ENCODE results near the gene FAM240B.

FAM240B gene

DNA sequence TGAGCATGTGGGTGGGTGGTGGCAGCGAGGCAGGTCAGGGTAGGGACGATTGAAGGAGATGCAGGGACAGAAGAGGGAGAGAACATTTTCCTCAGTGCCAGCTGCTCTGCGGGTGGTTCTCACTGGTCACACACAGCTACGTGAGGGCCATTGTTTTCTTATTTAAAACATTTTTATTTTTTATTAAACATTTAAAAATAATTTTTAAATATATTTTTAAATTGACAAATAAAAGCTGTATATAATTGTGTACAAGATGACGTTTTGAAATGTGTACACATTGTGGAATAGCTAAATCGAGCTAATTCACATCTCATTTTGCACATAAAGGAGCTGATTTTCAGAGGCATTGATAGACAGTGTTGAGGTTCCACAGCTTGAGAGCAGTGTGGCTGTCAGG lies 14.0 kb downstream of the FAM240B start:
- in situ Hi-C loops (cut with MboI; ENCODE audit: low sequenced_read_pairs) = no loop called here

GRCh38 chr9:38700695-38701094 lies 19.2 kb downstream of the FAM240B start:
- in situ Hi-C loops (cut with MboI; ENCODE audit: low sequenced_read_pairs) = no loop called here

DNA sequence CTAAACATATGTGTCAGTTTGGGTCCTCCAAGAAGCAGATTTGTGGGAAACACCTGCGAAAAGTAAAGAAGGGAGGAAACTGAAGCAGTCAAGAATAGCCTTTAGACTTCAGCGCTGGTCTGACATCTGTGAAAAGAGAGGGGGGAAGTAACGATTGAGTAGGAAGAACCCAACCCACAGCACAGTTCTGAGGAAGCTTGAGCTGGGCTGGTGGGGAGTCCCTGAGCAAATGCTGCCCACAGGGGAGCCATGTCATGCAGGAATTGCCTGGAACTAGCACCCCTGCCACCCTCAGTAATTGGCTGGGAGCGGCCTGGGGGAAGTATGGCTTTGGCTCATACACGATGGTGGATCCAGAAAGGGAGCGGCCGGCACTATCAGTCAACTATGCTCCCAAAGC lies 20.6 kb downstream of the FAM240B start:
- in situ Hi-C loops (cut with MboI; ENCODE audit: low sequenced_read_pairs) = no loop called here

DNA sequence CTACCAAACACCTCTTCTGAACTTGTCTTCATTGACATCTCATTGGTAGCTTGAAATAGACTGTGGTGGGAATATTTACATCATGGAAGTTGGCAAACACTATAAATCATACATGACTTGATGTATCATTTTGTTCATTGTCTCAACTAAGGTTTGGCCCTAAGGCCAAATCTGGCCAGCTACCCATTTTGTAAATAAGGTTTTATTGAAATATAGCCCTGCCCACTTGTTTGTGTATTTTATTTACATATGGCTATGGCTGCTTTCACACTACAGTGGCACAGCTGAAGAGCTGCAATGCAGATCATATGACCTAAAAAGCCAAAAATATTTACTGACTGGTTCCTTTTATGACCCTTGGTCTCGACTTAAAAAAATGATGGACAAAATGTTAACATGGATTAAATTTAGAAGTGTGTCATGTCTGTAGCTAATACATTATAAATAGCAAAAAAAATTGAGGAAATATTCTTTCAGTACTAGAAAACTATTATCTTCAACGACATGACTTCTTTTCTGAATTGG lies 22.1 kb downstream of the FAM240B start:
- in situ Hi-C loops (cut with MboI; ENCODE audit: low sequenced_read_pairs) = no loop called here

GRCh38 chr9:38696999-38697398 lies 22.9 kb downstream of the FAM240B start:
- in situ Hi-C loops (cut with MboI; ENCODE audit: low sequenced_read_pairs) = no loop called here

- in situ Hi-C loops (cut with MboI; ENCODE audit: low sequenced_read_pairs) = no loop called here
These were observed 25.3 kb downstream of the FAM240B start for GRCh38 chr9:38694676-38695075.

GRCh38 chr9:38692707-38693106 lies 27.2 kb downstream of the FAM240B start:
- in situ Hi-C loops (cut with MboI; ENCODE audit: low sequenced_read_pairs) = no loop called here

DNA sequence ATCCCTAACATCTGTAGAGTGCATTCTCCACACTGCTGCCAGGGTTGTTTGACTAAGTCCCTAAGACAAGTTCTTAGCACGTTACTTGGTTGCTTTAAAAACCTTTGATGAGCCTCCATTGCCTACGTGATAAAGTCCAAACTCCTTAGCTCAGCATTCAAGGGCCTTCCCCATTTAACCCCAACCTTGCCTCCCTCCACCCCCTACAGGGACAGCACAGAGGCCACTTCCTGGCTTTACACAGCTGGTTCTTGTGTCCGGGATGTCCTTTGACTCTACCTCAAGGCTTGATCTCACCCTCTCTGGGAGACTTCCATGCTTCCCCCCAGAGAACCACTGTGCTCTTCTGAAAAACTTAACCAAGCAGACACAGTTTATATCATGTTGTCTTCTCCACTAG lies 29.4 kb downstream of the FAM240B start:
- in situ Hi-C loops (cut with MboI; ENCODE audit: low sequenced_read_pairs) = no loop called here

DNA sequence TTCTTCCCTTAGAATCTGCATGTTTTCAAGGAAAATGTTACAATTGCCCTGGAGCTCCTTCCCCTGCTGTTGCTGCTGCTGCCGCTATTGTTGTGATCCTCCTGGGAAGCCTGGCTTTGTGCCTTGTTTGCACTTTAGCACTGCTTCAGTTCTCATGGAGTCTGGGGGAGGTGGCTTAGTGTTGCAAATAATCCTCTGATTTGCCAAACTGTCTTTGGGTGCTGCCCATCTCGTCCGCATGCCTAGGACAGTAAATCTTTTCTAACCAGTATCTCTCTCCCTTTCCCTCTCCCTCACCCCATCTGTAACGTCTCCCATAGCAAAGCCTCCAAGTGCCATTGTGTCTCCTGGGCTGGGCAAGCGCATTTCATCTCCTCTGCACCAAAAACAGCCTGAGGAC lies 30.3 kb downstream of the FAM240B start:
- in situ Hi-C loops (cut with MboI; ENCODE audit: low sequenced_read_pairs) = no loop called here

DNA sequence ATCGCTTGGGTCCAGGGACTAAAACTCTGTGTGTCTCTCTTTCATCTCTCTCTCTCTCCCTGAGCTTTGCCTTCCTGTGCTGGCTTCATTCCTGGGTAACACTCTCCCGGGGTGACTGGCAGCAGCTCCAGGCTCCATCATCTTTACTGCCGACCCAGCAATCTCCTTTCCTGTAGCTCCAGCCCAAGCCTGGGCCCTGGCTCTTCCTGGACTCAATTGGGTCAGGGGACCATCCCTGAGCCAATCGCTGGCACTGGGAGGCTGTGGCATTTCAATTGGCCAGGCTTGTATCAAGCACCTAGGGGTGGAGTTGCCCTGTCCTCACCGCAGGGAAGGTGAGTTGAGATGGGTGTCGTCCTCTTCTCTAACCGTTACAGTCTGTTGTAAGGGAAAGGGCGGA lies 31.9 kb downstream of the FAM240B start:
- in situ Hi-C loops (cut with MboI; ENCODE audit: low sequenced_read_pairs) = no loop called here

- in situ Hi-C loops (cut with MboI; ENCODE audit: low sequenced_read_pairs) = no loop called here
These were observed 32.5 kb downstream of the FAM240B start for GRCh38 chr9:38687389-38687842.

DNA sequence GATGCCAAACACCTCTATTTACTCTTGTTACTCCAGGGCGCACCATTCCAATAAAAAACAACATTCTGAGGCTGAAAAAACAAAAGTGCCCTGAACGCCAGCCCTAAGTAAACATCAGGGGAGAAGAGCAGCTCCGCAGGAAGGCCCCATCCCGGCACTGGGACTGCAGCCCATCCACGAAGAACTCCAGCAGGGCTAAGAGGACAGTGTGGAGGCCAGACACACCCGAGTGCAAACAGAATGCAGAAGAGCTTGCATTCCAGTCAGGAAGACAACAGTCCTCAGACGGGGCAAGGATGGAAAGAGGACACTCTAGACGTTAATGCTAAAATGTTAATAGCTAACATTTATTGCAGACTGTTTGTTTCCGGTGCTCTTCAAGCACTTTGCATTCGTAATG lies 33.0 kb downstream of the FAM240B start:
- in situ Hi-C loops (cut with MboI; ENCODE audit: low sequenced_read_pairs) = no loop called here

GRCh38 chr9:38685535-38685934 lies 34.4 kb downstream of the FAM240B start:
- in situ Hi-C loops (cut with MboI; ENCODE audit: low sequenced_read_pairs) = no loop called here

DNA sequence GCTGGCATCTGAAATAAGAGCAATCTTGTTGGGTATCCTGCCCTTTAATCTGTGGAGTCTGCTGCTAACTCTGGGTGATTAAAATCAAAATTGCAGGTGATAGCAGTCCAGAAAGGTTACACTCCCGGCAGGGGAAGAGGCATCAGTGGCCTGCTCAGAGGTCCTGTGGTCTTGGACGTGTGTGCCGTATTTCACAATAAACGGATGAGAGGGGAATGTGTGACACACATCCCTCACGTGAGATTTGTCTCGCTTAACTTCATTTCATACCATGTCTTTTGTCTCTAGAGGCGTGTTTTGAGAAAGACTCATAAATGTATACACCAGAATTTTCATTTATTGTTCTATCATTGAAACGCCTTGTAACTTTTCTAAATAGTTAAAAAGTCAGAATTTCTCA lies 36.6 kb downstream of the FAM240B start:
- in situ Hi-C loops (cut with MboI; ENCODE audit: low sequenced_read_pairs) = no loop called here

DNA sequence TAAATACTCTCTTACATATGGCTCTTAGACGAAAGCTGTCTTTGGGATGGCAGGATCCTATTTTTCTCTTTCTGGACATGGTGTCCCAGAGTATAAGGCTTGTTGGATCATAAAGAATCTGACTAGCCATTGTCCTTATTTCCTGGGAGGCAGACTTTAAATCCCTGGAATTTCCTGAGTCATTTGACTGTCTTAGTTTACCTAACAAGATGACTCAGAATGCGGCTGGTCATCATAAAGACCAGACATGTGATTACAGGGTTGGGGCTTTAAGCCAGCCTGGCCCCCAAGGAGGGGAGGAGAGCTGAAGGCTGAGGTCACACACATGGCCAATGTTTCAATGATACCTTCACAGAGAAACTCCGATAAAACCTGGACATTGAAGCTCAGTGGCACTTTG lies 37.2 kb downstream of the FAM240B start:
- in situ Hi-C loops (cut with MboI; ENCODE audit: low sequenced_read_pairs) = no loop called here

GRCh38 chr9:38681747-38682227 lies 38.1 kb downstream of the FAM240B start:
- in situ Hi-C loops (cut with MboI; ENCODE audit: low sequenced_read_pairs) = no loop called here

DNA sequence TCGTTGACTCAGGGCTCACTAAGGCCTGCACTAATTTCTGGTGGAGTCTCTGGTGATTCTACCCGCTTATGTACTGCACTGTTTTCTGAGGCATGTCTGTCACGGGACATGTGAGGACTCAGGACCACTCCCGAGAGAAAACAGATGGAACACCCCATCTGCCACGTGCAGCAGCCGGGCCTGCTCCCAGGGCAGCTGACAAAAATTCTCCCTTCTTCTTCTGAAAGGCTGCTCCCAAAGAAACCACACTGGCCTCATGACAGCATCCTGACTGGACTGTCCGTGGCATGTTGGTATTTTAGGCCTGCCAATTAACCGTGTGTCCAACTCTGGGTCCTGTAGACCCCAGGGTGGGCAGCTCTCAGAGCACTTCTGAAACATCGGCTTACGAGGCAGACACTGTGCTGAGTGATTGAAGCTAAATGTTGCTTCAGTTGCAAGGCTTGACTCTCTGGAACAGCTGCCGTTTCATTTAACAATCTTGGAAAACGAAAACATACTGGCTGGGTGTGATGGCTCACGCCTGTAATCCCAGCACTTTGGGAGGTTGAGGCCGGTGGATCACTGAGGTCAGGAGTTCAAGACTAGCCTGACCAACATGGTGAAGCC lies 39.0 kb downstream of the FAM240B start:
- in situ Hi-C loops (cut with MboI; ENCODE audit: low sequenced_read_pairs) = no loop called here

- in situ Hi-C loops (cut with MboI; ENCODE audit: low sequenced_read_pairs) = no loop called here
These were observed 42.2 kb downstream of the FAM240B start for GRCh38 chr9:38677660-38678303.

DNA sequence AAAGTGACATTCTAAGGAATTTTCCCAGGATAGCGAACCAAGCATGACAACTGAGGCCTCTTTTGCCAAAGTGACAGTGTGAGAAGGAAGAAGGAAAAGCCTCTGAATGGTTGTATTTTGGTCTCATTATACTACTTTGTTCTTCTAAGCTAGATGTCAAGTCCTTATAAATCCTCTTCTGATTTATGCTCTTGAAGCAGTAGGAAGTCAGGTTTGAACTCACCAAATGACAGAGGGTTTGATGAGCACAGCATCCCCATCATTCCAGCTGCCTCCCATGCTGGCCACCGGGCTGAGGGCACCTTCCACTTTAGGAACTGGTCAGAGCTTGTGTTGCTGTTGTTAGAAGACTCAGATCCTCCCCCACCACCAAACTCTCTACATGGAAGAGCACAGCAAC lies 44.1 kb downstream of the FAM240B start:
- in situ Hi-C loops (cut with MboI; ENCODE audit: low sequenced_read_pairs) = no loop called here

GRCh38 chr9:38675211-38675610 lies 44.7 kb downstream of the FAM240B start:
- in situ Hi-C loops (cut with MboI; ENCODE audit: low sequenced_read_pairs) = no loop called here

- in situ Hi-C loops (cut with MboI; ENCODE audit: low sequenced_read_pairs) = no loop called here
These were observed 46.3 kb downstream of the FAM240B start for GRCh38 chr9:38673399-38674193.

GRCh38 chr9:38671748-38672147 lies 48.2 kb downstream of the FAM240B start:
- in situ Hi-C loops (cut with MboI; ENCODE audit: low sequenced_read_pairs) = no loop called here

Data from hTERT RPE-1 (cell line).